ENCODE results near the gene CDC14A.
"Not testable (repeated sequence)": the region's sequence is repeated elsewhere in the genome, so short reads cannot be mapped to it uniquely, and the experiment has no call there.

Gene CDC14A

GRCh38 chr1:100398648-100399047 lies 46.3 kb downstream of the CDC14A start:
- intact Hi-C loops (cut with DNase I; ENCODE audit: low total_unique reads), result no loop called here
- Histone ChIP-seq H3K27me3 (no peaks in the 10 kb centered on the region), H3K4me1 (no peaks in the 10 kb centered on the region), H3K27ac (no peak overlapping the region), H3K36me3 (no peaks in the 10 kb centered on the region), H3K9me3 (no peaks in the 10 kb centered on the region), H3K4me3 (no peak overlapping the region)
- no peak for TF ChIP-seq CTCF (IDR thresholded peaks at IDR 0.05)
- no peak for DNase-seq

- Histone ChIP-seq H3K4me3 (no peak overlapping the region), H3K36me3 (no peaks in the 10 kb centered on the region), H3K9me3 (no peaks in the 10 kb centered on the region), H3K27me3 (no peaks in the 10 kb centered on the region), H3K27ac (no peak overlapping the region), H3K4me1 (no peaks in the 10 kb centered on the region)
- intact Hi-C loops (cut with DNase I; ENCODE audit: low total_unique reads), result no loop called here
- DNase-seq, result peak in 1 of 2 donors; percentile 57
- no peak for TF ChIP-seq CTCF (IDR thresholded peaks at IDR 0.05)
These were observed 48.1 kb downstream of the CDC14A start for GRCh38 chr1:100400404-100400803.

GRCh38 chr1:100404821-100405220 lies 52.5 kb downstream of the CDC14A start:
- intact Hi-C loops (cut with DNase I; ENCODE audit: low total_unique reads), result no loop called here
- H3K27me3 ChIP-seq, result no peaks in the 10 kb centered on the region
- TF ChIP-seq CTCF (IDR thresholded peaks at IDR 0.05), result no peak

GRCh38 chr1:100405902-100406301 lies 53.6 kb downstream of the CDC14A start:
- H3K9me3 ChIP-seq; H3K27me3 ChIP-seq; H3K36me3 ChIP-seq; H3K27ac ChIP-seq; H3K4me1 ChIP-seq; intact Hi-C loops (cut with DNase I; ENCODE audit: low total_unique reads); H3K4me3 ChIP-seq; DNase-seq: not testable (repeated sequence)

More at GRCh38 chr1:100404821-100405220, 52.5 kb downstream of the CDC14A start:
- no peak overlapping the region for H3K4me3 ChIP-seq
- no peak overlapping the region for H3K27ac ChIP-seq
- H3K4me1 ChIP-seq, result no peaks in the 10 kb centered on the region
- no peaks in the 10 kb centered on the region for H3K9me3 ChIP-seq
- no peaks in the 10 kb centered on the region for H3K36me3 ChIP-seq
- DNase-seq, result no peak

- H3K4me1 ChIP-seq; H3K9me3 ChIP-seq; DNase-seq; intact Hi-C loops (cut with DNase I; ENCODE audit: low total_unique reads); H3K4me3 ChIP-seq; H3K27ac ChIP-seq; H3K27me3 ChIP-seq; H3K36me3 ChIP-seq: not testable (repeated sequence)
These were observed 55.1 kb downstream of the CDC14A start for GRCh38 chr1:100407390-100407789.

GRCh38 chr1:100411019-100411418 lies 58.7 kb downstream of the CDC14A start:
- intact Hi-C loops (cut with DNase I; ENCODE audit: low total_unique reads), result no loop called here
- Histone ChIP-seq H3K27ac (no peak overlapping the region), H3K9me3 (no peaks in the 10 kb centered on the region), H3K4me3 (no peak overlapping the region), H3K4me1 (no peaks in the 10 kb centered on the region), H3K36me3 (no peaks in the 10 kb centered on the region), H3K27me3 (no peaks in the 10 kb centered on the region)
- DNase-seq, result no peak
- no peak for TF ChIP-seq CTCF (IDR thresholded peaks at IDR 0.05)

GRCh38 chr1:100411574-100411973 lies 59.3 kb downstream of the CDC14A start:
- H3K27me3 ChIP-seq, result no peaks in the 10 kb centered on the region

More at GRCh38 chr1:100411574-100411973, 59.3 kb downstream of the CDC14A start:
- H3K36me3 ChIP-seq, result no peaks in the 10 kb centered on the region
- no peak overlapping the region for H3K27ac ChIP-seq
- intact Hi-C loops (cut with DNase I; ENCODE audit: low total_unique reads), result no loop called here
- no peak for TF ChIP-seq CTCF (IDR thresholded peaks at IDR 0.05)
- no peaks in the 10 kb centered on the region for H3K9me3 ChIP-seq
- no peak for DNase-seq
- no peak overlapping the region for H3K4me3 ChIP-seq
- H3K4me1 ChIP-seq, result no peaks in the 10 kb centered on the region

Measured in tibial artery (tissue), 4 donors.